ENCODE results near the gene DMXL2. TPM values are rescaled to one million over a fixed set of nuclear protein-coding genes. Genes with fewer than 3 reads are reported as not detected.

Gene DMXL2
- total and polyA plus RNA-seq, 9 of the 15 experiments (the other 6 are each of a cell fraction or from before 2014, with no cell fraction given) = 9.3 to 57.7 (median 30.7) TPM

- no peak for TF ChIP-seq USF2 (CRISPR knock-in tag; IDR thresholded peaks at IDR 0.05)
- 0 out of 4 replicates have a peak, but pooled peaks of 1 of the 2 experiments have one; percentile 2 for TF ChIP-seq RAD21 (CRISPR knock-in tag; conservative IDR thresholded peaks at IDR 0.05 in 1 of 2, IDR thresholded peaks at IDR 0.05 in 1 of 2)
- peak; percentile 77 for TF ChIP-seq HMGN3 (IDR thresholded peaks at IDR 0.05; ENCODE audit: borderline replicate concordance, extremely low read depth, insufficient read length, low read depth, low read length)
- no peak for TF ChIP-seq CGGBP1 (CRISPR knock-in tag; IDR thresholded peaks at IDR 0.05)
- TF ChIP-seq NR2C2 (CRISPR knock-in tag; IDR thresholded peaks at IDR 0.05) = no peak
- TF ChIP-seq NR2C2 (tag; IDR thresholded peaks at IDR 0.05) = peak; percentile 73
- TF ChIP-seq ARID3A (IDR thresholded peaks at IDR 0.05; ENCODE audit: borderline replicate concordance, low read depth, low read length) = no peak
- TF ChIP-seq ZNF212 (CRISPR knock-in tag; IDR thresholded peaks at IDR 0.05) = no peak
- peak; percentile 54 for TF ChIP-seq POLR2B (IDR thresholded peaks at IDR 0.05; ENCODE audit: low read depth, partially characterized antibody)
- peak in 1 of 2 experiments; percentile 31 for TF ChIP-seq E2F6 (IDR thresholded peaks at IDR 0.05; ENCODE audit: borderline replicate concordance in 1 of 2, extremely low read depth in 1 of 2, insufficient read depth in 1 of 2, insufficient read length in 1 of 2, low read depth in 1 of 2, low read length in 1 of 2, poor library complexity in 1 of 2, severe bottlenecking in 1 of 2)
- no peak for TF ChIP-seq TRIM25 (IDR thresholded peaks at IDR 0.05; ENCODE audit: borderline replicate concordance)
- TF ChIP-seq PRDM10 (IDR thresholded peaks at IDR 0.05; ENCODE audit: partially characterized antibody) = peak; percentile 20
- TF ChIP-seq RBBP5 (IDR thresholded peaks at IDR 0.05; ENCODE audit: borderline replicate concordance, insufficient read depth, low read length, poor library complexity, severe bottlenecking) = peak; percentile 77
- no peak for TF ChIP-seq COPS2 (conservative IDR thresholded peaks at IDR 0.05)
- TF ChIP-seq MBD2 (IDR thresholded peaks at IDR 0.05; ENCODE audit: borderline replicate concordance, low read depth) = 0 out of 2 replicates have a peak, but pooled peaks have one; percentile 8
These were observed at the start of gene DMXL2 (continued) for GRCh38 chr15:51622604-51623370.
